SK-N-SH (cell line): ENCODE measurements around the gene SCGN. TPM values are rescaled to one million over a fixed set of nuclear protein-coding genes. Genes with fewer than 3 reads are reported as not detected.

Experiments
- CTCF ChIA-PET: fragments of 300-600, 350-600 bp; formaldehyde crosslinking; extraction: SDS; loops from one replicate; lab custom pipeline; 2021; lab: Yijun Ruan, JAX
- POLR2A ChIA-PET: fragments of 350-600 bp; sonication (Branson Sonifier 250); formaldehyde crosslinking; extraction: SDS; loops from one replicate; lab custom pipeline; 2020; ENCODE audit warnings: antibody characterized with exemption, inconsistent platforms; lab: Yijun Ruan, JAX
- DNase-seq: peaks from one replicate; pipeline ENCODE4 v3.0.0; 2012
- H2AFZ ChIP-seq: fragments of 200-600 bp; sonication (generic); 2 replicates; pipeline ENCODE4 v1.8.1; 2016; ENCODE audit warnings: antibody characterized with exemption, mild to moderate bottlenecking, low read depth
- H3F3A ChIP-seq: fragments of 200-600 bp; sonication (generic); replicated peaks from 2 replicates; pipeline ENCODE3; 2016; ENCODE audit warnings: antibody characterized with exemption, mild to moderate bottlenecking; ENCODE audit not compliant: insufficient read depth
- H3K27ac ChIP-seq, 2 experiments: fragments of 200-500 bp in 1 of 2; fragments of 200-600 bp in 1 of 2; sonication (Bioruptor generic) in 1 of 2; sonication (generic), shearing (Covaris generic) in 1 of 2; 2 replicates each; pipeline versions ENCODE4 v1.5.1 to v1.6.1; 2014 to 2016; ENCODE audit warnings: low read depth in 2 of 2, inconsistent platforms in 1 of 2, low read length in 1 of 2, mild to moderate bottlenecking in 1 of 2, mixed read lengths in 1 of 2
- H3K27me3 ChIP-seq: fragments of 200-600 bp; sonication (generic), shearing (Covaris generic); 2 replicates; pipeline ENCODE4 v1.6.1; 2016; ENCODE audit warnings: mixed run types; ENCODE audit not compliant: insufficient read depth
- H3K36me3 ChIP-seq, 2 experiments: fragments of 200-500 bp in 1 of 2; fragments of 200-600 bp in 1 of 2; sonication (Bioruptor generic) in 1 of 2; sonication (generic) in 1 of 2; replicated peaks in 1 of 2; 2 replicates each; pipeline versions ENCODE3 to v1.5.1; 2014 to 2016; ENCODE audit warnings: low read length in 1 of 2, mild to moderate bottlenecking in 1 of 2; ENCODE audit not compliant: insufficient read depth in 2 of 2, control insufficient read depth in 1 of 2
- H3K4me1 ChIP-seq, 2 experiments: fragments of 200-500 bp in 1 of 2; fragments of 200-600 bp in 1 of 2; sonication (Bioruptor generic) in 1 of 2; sonication (generic), shearing (Covaris generic) in 1 of 2; 2 replicates each; pipeline versions ENCODE4 v1.5.1 to v1.6.1; 2014 to 2016; ENCODE audit warnings: low read depth in 1 of 2, low read length in 1 of 2, mixed run types in 1 of 2; ENCODE audit not compliant: insufficient read depth in 2 of 2, control insufficient read depth in 1 of 2
- H3K4me2 ChIP-seq: fragments of 200-600 bp; sonication (generic), shearing (Covaris generic); 2 replicates; pipeline ENCODE4 v1.6.1; 2017; ENCODE audit warnings: mixed run types
- H3K4me3 ChIP-seq, 2 experiments: fragments of 200-500 bp in 1 of 2; fragments of 200-600 bp in 1 of 2; sonication (Bioruptor generic) in 1 of 2; sonication (generic), shearing (Covaris generic) in 1 of 2; 2 replicates each; pipeline versions ENCODE4 v1.5.1 to v1.8.1; 2014 to 2016; ENCODE audit warnings: low read depth in 2 of 2, inconsistent platforms in 1 of 2, low read length in 1 of 2, mild to moderate bottlenecking in 1 of 2, mixed read lengths in 1 of 2, moderate library complexity in 1 of 2
- H3K79me2 ChIP-seq: fragments of 200-600 bp; sonication (generic); 2 replicates; pipeline ENCODE4 v1.8.1; 2017; ENCODE audit warnings: mild to moderate bottlenecking; ENCODE audit not compliant: insufficient read depth
- H3K9ac ChIP-seq: fragments of 200-600 bp; sonication (generic); 2 replicates; pipeline ENCODE4 v1.6.1; 2017; ENCODE audit warnings: mixed run types
- H3K9me2 ChIP-seq: fragments of 200-600 bp; sonication (generic); 2 replicates; pipeline ENCODE4 v1.6.1; 2017; ENCODE audit warnings: mixed run types
- H3K9me3 ChIP-seq: fragments of 200-600 bp; sonication (generic); 2 replicates; pipeline ENCODE4 v1.6.1; 2017; ENCODE audit warnings: mixed run types, mild to moderate bottlenecking, moderate library complexity
- H4K20me1 ChIP-seq: fragments of 200-600 bp; sonication (generic); 2 replicates; pipeline ENCODE4 v1.6.1; 2017; ENCODE audit warnings: mild to moderate bottlenecking, mixed run types; ENCODE audit not compliant: insufficient read depth
- CHD2 ChIP-seq: fragments of 150-350 bp; IDR thresholded peaks from 2 replicates; pipeline ENCODE4 v1.6.1; 2018; ENCODE audit warnings: low read length; ENCODE audit not compliant: partially characterized antibody
- ELF1 ChIP-seq: IDR thresholded peaks from 2 replicates; pipeline ENCODE4 v1.4.0; 2012
- FOXJ3 ChIP-seq: sonication (generic); formaldehyde crosslinking; IDR thresholded peaks from 2 replicates; pipeline ENCODE4 v1.5.1; 2020; ENCODE audit warnings: mild to moderate bottlenecking, missing genetic modification reagents
- FOXM1 ChIP-seq: IDR thresholded peaks from 2 replicates; pipeline ENCODE4 v1.4.0; 2012; ENCODE audit warnings: low read depth, mild to moderate bottlenecking
- GATA2 ChIP-seq: sonication (generic); formaldehyde crosslinking; IDR thresholded peaks from 2 replicates; pipeline ENCODE4 v1.5.0; 2020; ENCODE audit warnings: mild to moderate bottlenecking, missing genetic modification reagents
- MAX ChIP-seq: IDR thresholded peaks from 2 replicates; pipeline ENCODE4 v1.4.0; 2012; ENCODE audit warnings: low read depth
- MEF2A ChIP-seq: IDR thresholded peaks from 2 replicates; pipeline ENCODE4 v1.4.0; 2012; ENCODE audit warnings: low read depth, borderline replicate concordance
- MXI1 ChIP-seq: IDR thresholded peaks from 2 replicates; pipeline ENCODE4 v1.6.1; 2012; ENCODE audit warnings: mild to moderate bottlenecking, low read depth, low read length, improper control_type of control experiment
- NFIC ChIP-seq: IDR thresholded peaks from 2 replicates; pipeline ENCODE4 v1.4.0; 2012; ENCODE audit warnings: borderline replicate concordance
- POLR2AphosphoS5 ChIP-seq: IDR thresholded peaks from 2 replicates; pipeline ENCODE4 v1.6.1; 2012; ENCODE audit warnings: low read depth, low read length
- RAD21 ChIP-seq: IDR thresholded peaks from 2 replicates; pipeline ENCODE4 v1.6.1; 2012; ENCODE audit warnings: mild to moderate bottlenecking, low read length
- RFX5 ChIP-seq: IDR thresholded peaks from 2 replicates; pipeline ENCODE4 v1.6.1; 2012; ENCODE audit warnings: mild to moderate bottlenecking, improper control_type of control experiment, low read length
- RXRA ChIP-seq: IDR thresholded peaks from 2 replicates; pipeline ENCODE4 v1.4.0; 2012; ENCODE audit warnings: low read depth, mild to moderate bottlenecking, borderline replicate concordance
- USF1 ChIP-seq: IDR thresholded peaks from 2 replicates; pipeline ENCODE4 v1.4.0; 2012; ENCODE audit warnings: low read depth, borderline replicate concordance
- USF2 ChIP-seq: fragments of 150-350 bp; IDR thresholded peaks from 2 replicates; pipeline ENCODE4 v1.6.1; 2017; ENCODE audit warnings: antibody characterized with exemption, low read length, low read depth, borderline replicate concordance
- YY1 ChIP-seq: IDR thresholded peaks from 2 replicates; pipeline ENCODE4 v1.4.0; 2012; ENCODE audit warnings: low read depth, mild to moderate bottlenecking
- WGBS: methylation state at CpG from one replicate; pipeline ENCODE4 v1.1.6; 2017; ENCODE audit warnings: low lambda C conversion rate; 5-methylcytosine and 5-hydroxymethylcytosine counted together
- polyA plus RNA-seq, 3 experiments: library from polyadenylated mRNA; depleted of rRNA; stranded (reverse); fragments of >200 nt; gene quantifications; 2 replicates each; pipeline ENCODE4 v1.2.3, GENCODE V29; 2012
- TF ChIP-seq, protein P1 (sequence below): fragments of 150-350 bp; IDR thresholded peaks from 2 replicates; pipeline ENCODE4 v1.6.1; 2016; ENCODE audit warnings: mild to moderate bottlenecking, low read depth, low read length

SCGN gene
- polyA plus RNA-seq, 1 of the 3 experiments (the other 2 are of a cell fraction): not detected

DNA sequence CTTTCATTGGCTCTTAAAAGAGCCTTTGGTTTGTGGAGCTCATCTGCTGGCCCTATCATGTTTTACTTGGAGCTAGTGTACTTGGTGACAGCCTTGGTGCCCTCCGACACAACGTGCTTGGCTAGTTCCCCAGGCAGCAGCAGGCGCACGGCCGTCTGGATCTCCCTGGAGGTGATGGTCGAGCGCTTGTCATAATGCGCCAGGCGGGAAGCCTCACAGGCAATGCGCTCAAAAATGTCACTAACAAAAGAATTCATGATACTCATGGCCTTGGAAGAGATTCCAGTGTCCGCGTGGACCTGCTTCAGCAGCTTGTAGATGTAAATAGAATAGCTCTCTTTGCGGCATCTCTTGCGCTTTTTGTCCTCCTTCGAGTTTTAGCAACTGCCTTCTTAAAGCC, 79.7 kb downstream of the SCGN start (continued):
- TF ChIP-seq RFX5: no peak
- TF ChIP-seq USF1: no peak
- no peak for TF ChIP-seq FOXJ3 (CRISPR knock-in tag)
- TF ChIP-seq FOXM1: no peak

- H3K9me2 ChIP-seq: no peaks in the 10 kb centered on the region
- H3K36me3 ChIP-seq: no peaks in the 10 kb centered on the region
- H3K79me2 ChIP-seq: no peaks in the 10 kb centered on the region
- POLR2A ChIA-PET: no interaction called here
- H3K9ac ChIP-seq: no peak overlapping the region
- H3K4me3 ChIP-seq: no peak overlapping the region
- no peak for DNase-seq
- CTCF ChIA-PET: interaction anchor here (0.6 to 2.1 kb wide), 4 partner anchors 9 to 24 kb away, joined by 3 to 10 read pairs (median 4); no protein-coding TSS in a partner anchor
- no peaks in the 10 kb centered on the region for H3F3A ChIP-seq
- no peaks in the 10 kb centered on the region for H3K27me3 ChIP-seq
- TF ChIP-seq POLR2AphosphoS5: no peak
- no peak for TF ChIP-seq NFIC
- TF ChIP-seq RAD21: no peak
- TF ChIP-seq MAX: no peak
- no peak for TF ChIP-seq GATA2 (CRISPR knock-in tag)
- no peak overlapping the region for H2AFZ ChIP-seq
- no peak overlapping the region for H3K4me2 ChIP-seq
- no peaks in the 10 kb centered on the region for H3K4me1 ChIP-seq
- 69% methylated on average over 24 of the region's 30 CpGs for WGBS
- no peak overlapping the region for H3K27ac ChIP-seq
- no peaks in the 10 kb centered on the region for H4K20me1 ChIP-seq
- H3K9me3 ChIP-seq: no peaks in the 10 kb centered on the region
These were observed 80.6 kb downstream of the SCGN start for GRCh38 chr6:25732468-25733198.

DNA sequence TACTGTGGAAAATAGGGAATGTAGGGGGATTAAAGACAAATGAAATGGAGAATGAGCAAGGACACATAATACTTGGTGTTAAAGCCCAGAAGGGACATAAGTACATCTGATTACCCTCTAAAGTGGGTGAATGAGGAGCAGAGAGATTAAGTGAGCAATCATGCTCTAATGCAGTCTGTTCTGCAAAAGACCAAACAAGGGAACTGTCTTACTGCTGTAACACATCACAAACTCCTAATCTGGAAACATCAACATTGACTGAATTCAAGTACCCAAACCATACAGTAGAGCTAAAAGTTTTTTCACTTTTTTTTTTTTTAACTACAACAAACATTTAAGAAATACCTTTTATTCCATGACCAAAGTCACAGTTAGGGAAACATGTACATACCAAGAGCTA, 83.2 kb downstream of the SCGN start:
- POLR2A ChIA-PET: no interaction called here
- Histone ChIP-seq H3K9me3 (no peaks in the 10 kb centered on the region), H3K4me2 (no peak overlapping the region), H4K20me1 (no peaks in the 10 kb centered on the region), H3K27ac (no peak overlapping the region)
- no peak for TF ChIP-seq POLR2AphosphoS5
- no peak for TF ChIP-seq MEF2A
- no peak for TF ChIP-seq YY1
- TF ChIP-seq, protein P1, sequence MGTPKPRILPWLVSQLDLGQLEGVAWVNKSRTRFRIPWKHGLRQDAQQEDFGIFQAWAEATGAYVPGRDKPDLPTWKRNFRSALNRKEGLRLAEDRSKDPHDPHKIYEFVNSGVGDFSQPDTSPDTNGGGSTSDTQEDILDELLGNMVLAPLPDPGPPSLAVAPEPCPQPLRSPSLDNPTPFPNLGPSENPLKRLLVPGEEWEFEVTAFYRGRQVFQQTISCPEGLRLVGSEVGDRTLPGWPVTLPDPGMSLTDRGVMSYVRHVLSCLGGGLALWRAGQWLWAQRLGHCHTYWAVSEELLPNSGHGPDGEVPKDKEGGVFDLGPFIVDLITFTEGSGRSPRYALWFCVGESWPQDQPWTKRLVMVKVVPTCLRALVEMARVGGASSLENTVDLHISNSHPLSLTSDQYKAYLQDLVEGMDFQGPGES: no peak
- TF ChIP-seq USF2: no peak
- no peak for TF ChIP-seq CHD2
- TF ChIP-seq MXI1: no peak
- no peak for TF ChIP-seq ELF1
- TF ChIP-seq RXRA: no peak
- TF ChIP-seq GATA2 (CRISPR knock-in tag): no peak
- TF ChIP-seq, all 33 proteins: peak for 0
- no peak for DNase-seq
- Histone ChIP-seq H3K36me3 (no peaks in the 10 kb centered on the region), H3K4me3 (no peak overlapping the region), H3K27me3 (no peaks in the 10 kb centered on the region), H3K4me1 (no peaks in the 10 kb centered on the region), H3K79me2 (no peaks in the 10 kb centered on the region), H3K9me2 (no peaks in the 10 kb centered on the region), H3F3A (no peaks in the 10 kb centered on the region), H2AFZ (no peak overlapping the region), H3K9ac (no peak overlapping the region)
- CTCF ChIA-PET: interaction anchor here (0.6 to 1.2 kb wide), 3 partner anchors 20 to 257 kb away, joined by 3 to 5 read pairs (median 3); no protein-coding TSS in a partner anchor
